ENCODE data around the gene LRRC26.

LRRC26 gene

GRCh38 chr9:137166380-137167229 is 3.2 kb downstream of the LRRC26 start:
- no peak for DNase-seq

DNA sequence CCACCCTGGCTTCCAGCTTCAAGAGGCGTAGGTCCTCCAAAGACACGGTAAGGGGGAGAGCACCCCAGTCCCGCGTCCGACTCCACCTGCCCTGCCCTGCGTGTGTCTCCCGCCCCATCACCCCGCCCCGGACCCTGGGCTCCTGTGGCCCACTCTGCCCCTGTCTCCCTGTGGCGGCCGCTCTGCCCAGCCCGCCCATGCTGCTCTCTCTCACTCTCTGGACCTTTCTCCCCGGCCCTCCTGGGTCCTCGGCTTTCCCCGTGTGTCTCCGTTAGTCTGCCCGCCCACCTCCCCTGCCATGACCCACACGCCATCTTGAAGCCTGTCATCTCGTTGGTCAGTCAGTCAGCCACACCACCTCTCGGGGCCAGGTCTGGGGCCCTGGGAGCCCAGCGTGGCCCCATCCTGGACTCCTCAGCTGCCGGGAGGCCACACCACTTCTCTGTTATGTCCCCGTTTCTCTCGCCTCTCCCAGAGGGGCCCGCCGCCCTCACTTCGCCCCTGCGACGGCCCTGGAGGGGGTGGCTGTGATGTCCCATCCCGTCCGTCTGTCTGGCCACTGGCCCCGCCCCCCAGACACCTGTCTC is 4.5 kb downstream of the LRRC26 start:
- DNase-seq = no peak

- no peak for DNase-seq
Measured at GRCh38 chr9:137164370-137165249, 5.2 kb downstream of the LRRC26 start.

- DNase-seq = no peak
Measured at GRCh38 chr9:137163805-137164204, 6.0 kb downstream of the LRRC26 start.

DNA sequence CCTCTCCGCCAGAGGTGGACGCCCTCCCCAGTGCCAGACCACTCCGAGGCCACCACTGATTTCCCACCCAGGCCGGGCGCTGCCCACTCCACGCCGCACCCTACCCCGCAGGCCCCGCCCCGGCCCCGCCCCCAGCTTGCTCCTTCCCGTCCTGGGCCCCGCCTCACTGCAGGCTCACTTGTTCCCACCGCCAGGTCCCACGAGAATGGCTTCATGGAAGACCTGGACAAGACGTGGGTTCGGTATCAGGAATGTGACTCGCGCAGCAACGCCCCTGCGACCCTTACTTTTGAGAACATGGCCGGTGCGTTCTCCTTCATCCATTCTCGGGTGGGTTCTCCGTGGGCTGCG is 6.5 kb downstream of the LRRC26 start:
- no peak for DNase-seq

DNA sequence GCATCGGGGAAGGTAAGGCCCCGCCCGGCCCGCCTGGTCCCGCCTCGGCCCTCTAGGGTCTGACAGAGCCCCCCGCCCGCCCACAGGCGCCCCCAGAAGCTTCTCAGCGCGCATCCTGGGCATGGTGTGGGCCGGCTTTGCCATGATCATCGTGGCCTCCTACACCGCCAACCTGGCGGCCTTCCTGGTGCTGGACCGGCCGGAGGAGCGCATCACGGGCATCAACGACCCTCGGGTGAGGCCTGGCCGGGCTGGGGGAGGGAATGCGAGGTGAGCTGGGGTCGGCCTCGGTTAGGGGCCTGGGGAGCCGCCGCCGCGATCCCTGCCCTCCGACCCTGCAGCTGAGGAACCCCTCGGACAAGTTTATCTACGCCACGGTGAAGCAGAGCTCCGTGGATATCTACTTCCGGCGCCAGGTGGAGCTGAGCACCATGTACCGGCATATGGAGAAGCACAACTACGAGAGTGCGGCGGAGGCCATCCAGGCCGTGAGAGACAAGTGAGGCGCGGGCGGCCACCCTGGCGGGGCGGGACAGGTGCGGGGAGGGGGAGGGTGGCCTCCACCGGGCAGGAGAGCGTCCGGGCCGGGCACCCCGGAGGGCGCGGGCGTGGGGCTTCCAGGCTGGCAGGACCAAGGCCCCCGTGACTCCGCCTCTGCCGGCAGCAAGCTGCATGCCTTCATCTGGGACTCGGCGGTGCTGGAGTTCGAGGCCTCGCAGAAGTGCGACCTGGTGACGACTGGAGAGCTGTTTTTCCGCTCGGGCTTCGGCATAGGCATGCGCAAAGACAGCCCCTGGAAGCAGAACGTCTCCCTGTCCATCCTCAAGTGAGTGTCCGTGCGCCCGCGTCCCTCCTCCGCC is 7.1 kb downstream of the LRRC26 start:
- no peak for DNase-seq

- DNase-seq = no peak
Measured at GRCh38 chr9:137161558-137162486, 8.0 kb downstream of the LRRC26 start.

DNA sequence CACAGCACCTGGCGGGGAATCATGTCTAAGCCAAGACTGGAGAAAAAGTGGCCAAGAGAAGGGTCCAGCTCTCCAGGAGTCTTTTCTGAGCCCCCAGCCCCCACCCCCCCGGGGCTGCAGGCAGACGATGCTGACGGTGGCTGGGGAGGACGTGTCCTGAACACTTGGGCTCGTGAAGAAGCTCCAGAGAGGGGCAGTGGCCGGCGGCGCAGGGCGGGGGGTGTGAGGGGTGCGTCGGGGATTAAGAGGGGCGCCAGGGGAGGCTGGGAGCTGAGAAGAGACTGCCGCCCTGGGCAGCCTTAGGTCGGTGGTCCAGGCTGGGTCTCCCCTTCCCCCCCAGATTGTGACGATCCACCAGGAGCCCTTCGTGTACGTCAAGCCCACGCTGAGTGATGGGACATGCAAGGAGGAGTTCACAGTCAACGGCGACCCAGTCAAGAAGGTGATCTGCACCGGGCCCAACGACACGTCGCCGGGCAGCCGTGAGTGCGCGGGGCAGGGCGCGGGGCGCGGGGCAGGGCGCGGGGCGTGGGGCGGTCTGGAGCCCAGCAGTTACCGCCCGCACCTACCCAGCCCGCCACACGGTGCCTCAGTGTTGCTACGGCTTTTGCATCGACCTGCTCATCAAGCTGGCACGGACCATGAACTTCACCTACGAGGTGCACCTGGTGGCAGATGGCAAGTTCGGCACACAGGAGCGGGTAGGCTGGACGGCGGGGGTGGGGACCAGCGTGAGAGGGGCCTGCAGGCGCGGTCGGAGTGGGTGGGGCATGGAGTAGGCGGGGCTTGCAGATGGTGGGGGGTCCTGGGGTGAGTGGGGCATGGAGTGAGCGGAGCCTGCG is 8.9 kb downstream of the LRRC26 start:
- no peak for DNase-seq

GRCh38 chr9:137160054-137160425 is 9.8 kb downstream of the LRRC26 start:
- DNase-seq = no peak

GRCh38 chr9:137159105-137160053 is 10.5 kb downstream of the LRRC26 start:
- no peak for DNase-seq

GRCh38 chr9:137158625-137159024 is 11.2 kb downstream of the LRRC26 start:
- no peak for DNase-seq

- DNase-seq = no peak
Measured at GRCh38 chr9:137157618-137158415, 12.0 kb downstream of the LRRC26 start.

- DNase-seq = no peak
Measured at GRCh38 chr9:137156567-137157375, 13.1 kb downstream of the LRRC26 start.

DNA sequence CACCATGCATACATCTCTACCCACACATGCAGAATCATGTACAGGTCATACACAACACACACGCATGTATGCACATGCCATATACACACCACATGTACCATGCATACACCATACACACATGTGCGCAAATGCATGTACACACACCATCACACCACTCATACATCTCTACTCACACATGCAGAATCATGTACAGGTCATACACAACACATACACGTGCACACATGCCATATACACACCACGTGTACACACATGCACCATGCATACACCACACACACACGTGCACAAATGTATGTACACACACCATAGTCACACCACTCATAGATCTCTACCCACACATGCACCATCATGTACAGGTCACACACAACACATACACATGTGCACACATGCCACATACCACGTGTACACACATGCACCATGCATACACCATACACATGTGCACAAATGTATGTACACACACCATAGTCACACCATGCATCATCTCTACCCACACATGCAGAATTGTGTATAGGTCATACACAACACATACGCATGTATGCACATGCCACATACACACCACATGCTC is 16.9 kb downstream of the LRRC26 start:
- no peak for DNase-seq

GRCh38 chr9:137150617-137151457 is 19.0 kb downstream of the LRRC26 start:
- DNase-seq = no peak

DNA sequence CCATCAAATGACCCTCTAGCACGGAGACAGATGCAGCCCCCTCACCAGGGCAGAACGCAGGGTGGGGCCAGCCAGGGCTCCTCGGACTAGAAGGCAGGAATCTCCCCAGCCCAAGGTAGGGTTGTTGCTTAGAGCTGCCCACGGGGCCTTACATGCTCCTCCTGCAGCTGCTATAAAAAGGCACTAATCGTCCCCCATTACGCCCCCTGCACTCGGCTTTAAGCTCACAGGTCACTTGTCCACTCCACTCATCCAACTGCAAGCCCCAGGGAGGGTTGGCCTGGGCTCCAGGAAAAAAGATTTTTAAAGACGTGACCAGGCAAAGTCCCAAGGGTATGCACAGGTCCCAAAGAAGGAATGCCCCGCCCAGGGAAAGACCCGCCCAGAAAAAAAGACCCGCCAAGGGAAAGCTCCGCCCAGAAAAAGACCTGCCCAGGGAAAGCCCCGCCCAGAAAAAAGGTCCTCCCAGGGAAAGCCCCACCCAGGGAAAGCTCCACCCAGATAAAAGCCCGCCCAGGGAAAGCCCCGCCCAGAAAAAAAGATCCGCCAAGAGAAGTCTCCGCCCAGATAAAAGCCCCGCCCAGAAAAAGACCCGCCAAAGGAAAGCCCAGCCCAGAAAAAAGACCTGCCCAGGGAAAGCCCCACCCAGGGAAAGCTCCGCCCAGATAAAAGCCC is 19.8 kb downstream of the LRRC26 start:
- no peak for DNase-seq

Data from cortex of kidney (tissue), 1 donor.